Vagina (tissue), 2 donors: ENCODE results near the gene NAGLU. TPM values are rescaled to one million over a fixed set of nuclear protein-coding genes. Genes with fewer than 3 reads are reported as not detected.

Experiments
- DNase-seq, 2 donors: peaks; one replicate each; pipeline ENCODE4 v3.0.0-alpha.2; 2017; ENCODE audit errors: extremely low spot score in 2 of 2
- H3K27ac ChIP-seq: fragments of 200-600 bp; sonication (generic); one replicate; pipeline ENCODE4 v1.5.1; 2019
- H3K27me3 ChIP-seq: fragments of 200-600 bp; sonication (generic); one replicate; pipeline ENCODE4 v1.5.1; 2019
- H3K36me3 ChIP-seq, 2 donors: fragments of 200-600 bp; sonication (generic); one replicate each; pipeline ENCODE4 v1.5.1; 2017 to 2019
- H3K4me1 ChIP-seq: fragments of 200-600 bp; sonication (generic); one replicate; pipeline ENCODE4 v1.5.1; 2019
- H3K4me3 ChIP-seq, 2 donors: fragments of 200-600 bp; sonication (generic); 1 replicate in 1 of 2; 2 replicates in 1 of 2; pipeline ENCODE4 v1.5.1; 2016 to 2019
- H3K9me3 ChIP-seq: fragments of 200-600 bp; sonication (generic); one replicate; pipeline ENCODE4 v1.5.1; 2019
- CTCF ChIP-seq, 3 experiments: fragments of 450-650 bp in 2 of 3; fragments of 200-600 bp in 1 of 3; sonication (generic) in 1 of 3; IDR thresholded peaks; one replicate each; pipeline ENCODE4 v1.5.1; 2017 to 2019; ENCODE audit warnings: antibody characterized with exemption in 3 of 3, mild to moderate bottlenecking in 2 of 3, moderate library complexity in 2 of 3
- POLR2A ChIP-seq, 2 donors: fragments of 450-650 bp; IDR thresholded peaks; one replicate each; pipeline ENCODE4 v1.6.1; 2017; ENCODE audit warnings: antibody characterized with exemption in 2 of 2, mild to moderate bottlenecking in 2 of 2, moderate library complexity in 2 of 2
- POLR2AphosphoS5 ChIP-seq, 2 donors: sonication (generic); formaldehyde crosslinking; IDR thresholded peaks; one replicate each; pipeline ENCODE4 v1.9.0; 2017; ENCODE audit warnings: antibody characterized with exemption in 2 of 2, mild to moderate bottlenecking in 2 of 2, low read depth in 1 of 2; ENCODE audit not compliant: insufficient read depth in 1 of 2
- intact Hi-C: fragments of 100-400 bp; cut with DNase I; formaldehyde crosslinking; loops from one replicate; pipeline ENCODE4 v1.15.1; 2023
- total RNA-seq: library from RNA; depleted of rRNA; stranded (reverse); fragments of >200 nt; gene quantifications from one replicate; pipeline ENCODE4 v1.2.3, GENCODE V29; 2016

Gene NAGLU
- total RNA-seq, 1 donor from 2014 or later: 24.6 TPM

GRCh38 chr17:42577140-42577531 is 41.1 kb downstream of the NAGLU start:
- peaks cover 21% of the 10 kb centered on the region for H3K4me1 ChIP-seq
- intact Hi-C loops: loop anchor here (10.0 kb wide), 2 partner anchors 188 to 248 kb away; partner anchors contain the start of genes BECN1 and RAMP2
- peaks cover 0 to 44% of the 10 kb centered on the region in 2 donors for H3K36me3 ChIP-seq

GRCh38 chr17:42577532-42578281 is 41.7 kb downstream of the NAGLU start, which contains the start of gene PSMC3IP:
PSMC3IP (minus strand) TSS chr17:42577729; CDS start chr17:42577686, 43 bp downstream.
- Histone ChIP-seq H3K36me3 (peaks cover 0 to 44% of the 10 kb centered on the region in 2 donors), H3K9me3 (no peaks in the 10 kb centered on the region), H3K27ac (peak within 1 kb of the TSS; percentile 75), H3K4me3 (peak within 1 kb of the TSS; percentile 59 to 66), H3K4me1 (peaks cover 21% of the 10 kb centered on the region), H3K27me3 (no peaks in the 10 kb centered on the region)
- DNase-seq: peak in 1 of 2 donors; percentile 96
- TF ChIP-seq CTCF (IDR thresholded peaks at IDR 0.05): peak in 2 of 3 experiments; percentile 14 to 25
- peak; percentile 96 to 97 for TF ChIP-seq POLR2AphosphoS5 (IDR thresholded peaks at IDR 0.05; ENCODE audit: insufficient read depth in 1 of 2, low read depth in 1 of 2)
- TF ChIP-seq POLR2A (IDR thresholded peaks at IDR 0.05): peak in 1 of 2 donors; percentile 56
- intact Hi-C loops: loop anchor here (2.0 to 10.0 kb wide), 3 partner anchors 101 to 247 kb away; partner anchors contain the start of genes BECN1 and RAMP2

More at GRCh38 chr17:42577140-42577531, 41.1 kb downstream of the NAGLU start:
- peak overlapping the region; percentile 75 for H3K27ac ChIP-seq
- no peak for DNase-seq
- peak overlapping the region; percentile 59 to 66 for H3K4me3 ChIP-seq
- no peaks in the 10 kb centered on the region for H3K9me3 ChIP-seq
- no peaks in the 10 kb centered on the region for H3K27me3 ChIP-seq
- TF ChIP-seq POLR2A (IDR thresholded peaks at IDR 0.05): no peak
- TF ChIP-seq POLR2AphosphoS5 (IDR thresholded peaks at IDR 0.05; ENCODE audit: insufficient read depth in 1 of 2, low read depth in 1 of 2): no peak
- no peak for TF ChIP-seq CTCF (IDR thresholded peaks at IDR 0.05)

GRCh38 chr17:42578282-42578869 is 42.3 kb downstream of the NAGLU start:
- Histone ChIP-seq H3K27ac (peak overlapping the region; percentile 75), H3K4me1 (peaks cover 21% of the 10 kb centered on the region), H3K36me3 (peaks cover 0 to 44% of the 10 kb centered on the region in 2 donors), H3K4me3 (peak overlapping the region; percentile 59 to 66), H3K9me3 (no peaks in the 10 kb centered on the region), H3K27me3 (no peaks in the 10 kb centered on the region)
- TF ChIP-seq POLR2AphosphoS5 (IDR thresholded peaks at IDR 0.05; ENCODE audit: insufficient read depth in 1 of 2, low read depth in 1 of 2): no peak
- TF ChIP-seq CTCF (IDR thresholded peaks at IDR 0.05): peak; percentile 43 to 70 (median 67)
- no peak for TF ChIP-seq POLR2A (IDR thresholded peaks at IDR 0.05)
- DNase-seq: no peak
- intact Hi-C loops: loop anchor here (2.0 to 10.0 kb wide), 3 partner anchors 100 to 246 kb away; partner anchors contain the start of genes BECN1 and RAMP2

GRCh38 chr17:42579794-42580551 is 43.9 kb downstream of the NAGLU start:
- TF ChIP-seq POLR2A (IDR thresholded peaks at IDR 0.05) (no peak), POLR2AphosphoS5 (IDR thresholded peaks at IDR 0.05; ENCODE audit: insufficient read depth in 1 of 2, low read depth in 1 of 2) (no peak), CTCF (IDR thresholded peaks at IDR 0.05) (no peak)
- Histone ChIP-seq H3K36me3 (peaks cover 0 to 51% of the 10 kb centered on the region in 2 donors), H3K27ac (no peak overlapping the region), H3K4me1 (peaks cover 24% of the 10 kb centered on the region), H3K27me3 (no peaks in the 10 kb centered on the region), H3K4me3 (no peak overlapping the region), H3K9me3 (no peaks in the 10 kb centered on the region)
- no peak for DNase-seq
- intact Hi-C loops: loop anchor here (2.0 to 10.0 kb wide), 3 partner anchors 99 to 245 kb away; partner anchors contain the start of genes BECN1 and RAMP2
